ENCODE measurements around the gene ZBTB16.

ZBTB16 gene

DNA sequence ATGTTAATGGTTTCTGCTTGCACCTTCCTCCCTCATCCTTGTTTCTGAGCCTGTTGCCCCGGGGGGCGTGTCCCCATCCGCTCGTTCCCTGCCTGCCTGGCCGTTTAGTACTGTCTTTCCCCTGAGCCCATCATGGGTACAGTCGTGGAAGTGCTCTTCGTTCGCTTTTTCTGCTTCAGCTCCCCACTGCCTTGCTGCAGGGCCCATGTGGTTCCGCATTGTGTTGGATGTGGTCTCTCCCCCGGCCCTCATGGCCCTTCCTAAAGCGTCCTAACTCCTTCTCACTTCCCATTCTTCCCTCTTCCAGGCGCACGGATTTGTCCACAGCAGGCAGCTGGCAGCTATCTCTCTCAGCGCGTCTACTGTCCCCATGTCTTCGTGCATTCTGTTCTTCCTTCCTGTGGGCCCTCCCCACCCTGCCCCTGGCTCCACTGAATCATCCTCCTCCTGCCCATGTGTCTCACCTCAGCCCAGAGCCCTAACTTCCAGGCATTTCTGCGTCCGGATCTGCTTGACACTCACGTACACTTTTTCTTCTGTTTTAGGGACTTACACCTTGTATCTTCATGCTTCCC, 98.1 kb downstream of the ZBTB16 start:
- DNase-seq: no peak

DNA sequence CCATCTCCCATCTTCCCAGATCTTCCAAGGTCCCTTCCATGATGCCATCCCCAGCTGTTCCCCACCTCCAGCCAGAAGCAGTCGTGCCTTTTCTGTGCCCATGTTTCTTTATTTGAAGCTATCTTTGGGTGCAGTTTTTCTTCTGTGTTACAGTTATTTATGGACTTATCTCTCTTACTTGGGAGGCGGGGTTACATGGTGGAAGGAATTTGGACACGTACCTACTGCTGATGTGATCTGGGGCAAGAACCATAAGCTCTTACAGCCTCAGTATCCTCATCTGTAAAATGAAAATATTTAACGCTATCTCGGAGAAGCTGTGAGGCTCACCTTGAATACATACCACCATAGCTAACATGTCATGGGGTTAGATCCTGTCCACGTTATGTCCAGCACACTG, 98.9 kb downstream of the ZBTB16 start:
- no peak for DNase-seq

DNA sequence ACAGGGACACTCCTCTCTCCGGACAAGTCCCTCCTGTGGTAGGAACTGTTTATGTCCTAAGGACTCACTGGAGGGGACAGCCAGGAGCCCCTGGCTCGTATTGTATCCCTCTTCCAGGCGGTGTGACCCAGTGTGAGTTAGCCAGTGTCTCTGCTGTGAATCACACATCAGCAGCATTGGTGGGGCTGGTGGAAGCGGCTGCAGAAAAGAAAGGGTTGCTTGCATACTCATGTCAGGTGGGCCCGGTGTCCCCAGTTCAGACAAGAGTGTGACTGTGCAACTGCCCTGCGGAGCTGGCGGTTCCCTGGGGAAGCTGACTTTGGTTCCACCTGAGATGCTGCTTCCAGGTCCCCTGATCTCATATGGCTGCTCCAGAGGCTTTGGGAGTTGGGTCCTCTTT, 99.4 kb downstream of the ZBTB16 start:
- DNase-seq: no peak

DNA sequence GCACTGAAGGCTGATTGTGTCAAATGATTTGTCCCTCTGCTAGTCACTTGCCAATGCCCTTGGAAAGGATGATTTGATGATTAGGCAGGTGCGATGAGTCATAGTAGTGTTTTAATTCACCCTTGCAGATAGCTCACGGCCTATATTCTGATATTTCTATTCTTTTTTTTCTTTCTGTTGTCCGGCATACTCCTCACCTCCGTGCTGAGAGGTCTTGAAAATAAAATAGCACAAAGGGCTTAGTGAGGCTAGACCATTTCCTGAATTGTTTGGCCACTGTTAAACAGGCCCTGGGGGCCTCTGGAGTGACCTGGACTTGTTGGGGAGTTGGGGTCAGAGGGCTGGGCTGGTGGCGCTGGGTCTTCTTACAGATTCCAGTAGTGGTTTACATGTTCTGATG, 99.8 kb downstream of the ZBTB16 start:
- DNase-seq: no peak

DNA sequence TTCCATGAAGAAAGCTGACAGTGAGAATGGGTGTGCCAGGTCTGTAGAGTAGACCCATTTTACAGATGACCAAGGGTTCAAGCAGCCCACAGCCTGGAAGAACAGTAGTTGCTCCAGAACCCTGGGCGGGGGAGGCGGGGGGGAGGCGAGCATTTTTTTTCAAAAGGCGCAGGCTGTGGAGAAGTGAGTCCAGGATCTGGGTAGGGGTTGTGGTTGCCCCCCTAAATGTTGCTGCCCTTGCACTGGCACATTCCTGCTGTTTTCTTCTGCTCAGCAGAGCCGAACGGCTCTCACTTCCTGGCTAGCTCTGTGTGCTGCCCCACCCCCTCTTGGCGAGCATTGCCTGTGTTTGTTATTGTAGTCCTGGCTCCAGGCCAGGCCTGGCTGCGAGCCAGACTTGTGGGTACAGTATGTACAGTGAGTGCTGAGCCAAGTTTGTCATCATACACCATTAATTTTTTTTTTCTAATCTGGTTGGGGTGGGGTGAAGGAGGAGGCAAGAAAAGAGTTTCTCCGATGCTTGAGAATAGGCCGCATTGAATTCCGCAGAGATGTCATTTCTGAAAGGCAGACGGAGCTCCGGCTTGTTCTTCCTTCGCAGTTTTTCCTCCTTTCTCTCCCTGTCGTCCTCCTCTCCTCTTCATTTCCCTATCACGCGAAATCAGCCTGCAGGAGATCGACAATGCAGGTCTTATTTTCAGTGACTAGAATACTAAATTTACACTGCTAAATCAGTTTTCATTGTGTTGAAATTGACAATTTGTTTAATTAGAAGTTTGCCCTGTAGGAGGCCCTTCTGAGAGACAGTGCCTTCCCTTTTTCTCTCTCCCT, 100.5 kb downstream of the ZBTB16 start:
- peak; percentile 99 for DNase-seq

DNA sequence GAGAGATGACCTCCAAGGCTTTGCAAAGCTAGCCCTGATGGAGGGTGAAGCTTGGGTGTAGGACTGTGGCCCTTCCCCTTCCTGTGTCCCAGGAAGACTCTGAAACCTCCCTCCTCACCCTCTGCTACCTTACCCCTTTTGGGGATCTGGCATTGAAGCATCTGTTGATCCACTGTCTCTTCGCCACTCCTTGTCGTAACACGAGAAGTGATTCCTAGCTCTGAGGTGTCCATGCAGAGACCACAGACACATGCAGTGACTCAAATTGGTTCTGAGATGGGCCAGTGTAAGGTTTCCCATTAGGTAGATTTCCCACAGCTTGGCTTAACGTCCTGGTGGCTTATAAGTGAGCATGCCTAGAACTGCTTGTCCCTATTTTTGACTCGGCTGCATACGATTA, 101.4 kb downstream of the ZBTB16 start:
- DNase-seq: no peak

DNA sequence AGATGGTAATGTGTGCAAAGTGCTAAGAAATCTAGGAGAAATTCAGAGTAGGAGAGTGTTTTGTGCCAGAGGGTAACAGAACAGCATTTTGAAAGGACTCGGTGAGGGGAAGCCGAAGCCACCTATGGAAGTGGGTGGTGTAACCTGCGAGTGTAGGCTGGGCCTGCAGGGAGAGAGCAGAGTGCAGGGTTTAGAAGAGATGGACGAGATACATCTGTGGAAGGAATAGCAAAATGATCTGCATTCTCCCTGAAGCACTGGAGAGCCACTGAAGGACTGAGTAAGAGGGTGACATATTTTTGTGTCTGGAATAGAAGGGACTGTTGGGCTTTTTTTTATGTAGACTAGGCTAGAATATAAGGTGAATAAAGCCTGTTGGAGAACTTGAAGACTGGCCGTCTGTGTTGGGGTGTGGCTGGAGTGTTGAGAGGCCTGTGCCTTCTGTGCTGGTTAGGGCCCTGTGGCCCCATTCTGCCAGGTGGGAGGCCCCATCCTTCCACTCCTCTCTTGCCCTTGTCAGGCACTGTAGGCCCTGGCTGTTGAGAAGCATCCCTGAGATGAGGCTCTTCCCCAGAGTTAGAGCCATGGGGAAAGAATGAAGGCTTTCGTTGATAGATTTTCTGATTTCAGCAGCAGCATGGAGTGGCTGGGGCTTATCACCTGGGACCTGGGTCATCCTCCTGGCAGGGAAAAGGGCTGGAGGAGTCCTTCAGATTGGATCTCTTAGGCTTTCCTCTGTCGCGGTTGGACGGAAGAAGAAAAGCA, 102.2 kb downstream of the ZBTB16 start:
- no peak for DNase-seq

DNA sequence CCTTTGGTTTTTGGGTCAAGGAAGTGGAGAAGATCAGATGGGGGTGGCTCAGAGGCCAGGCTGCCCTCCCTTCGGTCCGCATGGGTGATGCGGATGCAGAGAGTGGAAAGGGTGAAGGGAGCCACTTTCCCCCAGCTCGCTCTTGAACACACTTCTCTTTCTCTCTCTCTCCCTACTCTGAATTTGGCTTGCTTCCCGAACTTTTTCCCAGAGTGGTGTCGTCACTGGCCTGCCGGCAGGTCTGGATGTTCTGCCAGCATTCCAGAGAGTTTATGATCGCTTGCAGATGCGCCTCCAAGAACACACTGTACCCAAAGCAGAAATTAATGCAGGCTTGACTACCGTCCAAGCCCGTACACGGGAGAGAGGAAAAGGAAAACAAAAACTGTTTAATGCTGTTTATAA, 103.2 kb downstream of the ZBTB16 start:
- peak; percentile 95 for DNase-seq

DNA sequence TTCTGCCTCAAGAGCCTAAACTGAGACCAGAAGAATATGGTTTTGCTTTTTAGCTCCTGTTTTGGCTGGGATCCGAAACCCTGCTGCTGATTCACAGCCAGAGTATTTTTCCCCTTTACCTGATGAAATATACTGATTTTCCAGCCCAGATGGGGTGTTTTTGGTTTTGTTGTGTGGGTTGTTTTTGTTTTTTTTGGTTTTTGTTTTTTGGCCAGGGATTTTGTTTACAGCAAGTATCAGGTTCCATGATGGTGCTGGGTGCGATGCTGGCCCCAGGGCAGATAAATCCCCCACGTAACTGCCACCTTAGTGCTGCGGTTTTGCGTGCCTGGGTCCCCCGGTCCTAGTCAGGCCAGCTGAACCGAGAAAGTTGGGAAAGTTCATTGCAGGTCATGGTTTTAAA, 103.7 kb downstream of the ZBTB16 start:
- DNase-seq: no peak

DNA sequence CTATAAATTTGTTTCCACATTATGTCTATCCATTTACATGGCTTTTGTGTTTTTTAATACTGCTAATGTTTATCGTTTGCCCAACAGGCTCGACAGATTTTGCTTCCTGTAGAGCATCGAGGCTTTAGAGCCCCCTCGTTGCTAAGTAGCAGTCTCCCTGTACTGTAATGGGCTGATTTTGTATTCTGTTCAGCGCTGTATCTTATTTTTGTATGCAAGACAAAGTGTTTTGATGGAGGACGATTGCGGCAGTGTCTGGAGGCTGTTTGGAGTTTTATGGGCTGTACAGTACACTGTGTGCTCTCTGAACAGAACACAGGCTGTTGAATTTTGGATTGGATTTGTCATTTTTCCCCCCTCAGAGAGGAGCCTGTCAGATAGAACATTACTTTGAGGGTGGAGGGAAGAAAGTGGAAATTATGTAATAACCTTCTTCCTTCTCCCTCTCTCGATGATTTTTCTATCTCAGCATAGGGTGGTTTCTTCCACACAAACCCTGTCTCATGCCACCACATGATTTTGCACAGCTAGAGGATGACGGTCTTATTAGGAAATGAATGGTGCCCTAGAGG, 104.4 kb downstream of the ZBTB16 start:
- DNase-seq: no peak

DNA sequence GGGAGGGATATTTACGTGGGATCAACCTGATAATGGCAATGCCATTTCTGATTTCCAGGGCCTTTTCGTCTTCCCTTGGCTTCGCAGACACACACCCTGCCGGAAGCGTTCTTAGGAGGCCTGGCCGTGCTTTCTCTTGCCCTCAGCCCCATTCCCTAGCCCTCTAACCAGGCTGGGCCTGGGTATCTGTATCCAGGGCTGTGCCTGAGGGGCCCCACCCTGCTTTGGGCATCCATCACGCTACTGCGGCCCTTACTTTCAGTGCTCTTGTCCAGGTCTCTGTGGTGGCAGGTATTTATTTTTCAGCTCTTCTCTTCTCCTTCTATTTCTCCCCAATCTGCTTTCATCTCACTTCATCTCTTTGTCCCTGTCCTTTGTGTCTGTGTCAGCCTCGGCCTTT, 105.0 kb downstream of the ZBTB16 start:
- no peak for DNase-seq

DNA sequence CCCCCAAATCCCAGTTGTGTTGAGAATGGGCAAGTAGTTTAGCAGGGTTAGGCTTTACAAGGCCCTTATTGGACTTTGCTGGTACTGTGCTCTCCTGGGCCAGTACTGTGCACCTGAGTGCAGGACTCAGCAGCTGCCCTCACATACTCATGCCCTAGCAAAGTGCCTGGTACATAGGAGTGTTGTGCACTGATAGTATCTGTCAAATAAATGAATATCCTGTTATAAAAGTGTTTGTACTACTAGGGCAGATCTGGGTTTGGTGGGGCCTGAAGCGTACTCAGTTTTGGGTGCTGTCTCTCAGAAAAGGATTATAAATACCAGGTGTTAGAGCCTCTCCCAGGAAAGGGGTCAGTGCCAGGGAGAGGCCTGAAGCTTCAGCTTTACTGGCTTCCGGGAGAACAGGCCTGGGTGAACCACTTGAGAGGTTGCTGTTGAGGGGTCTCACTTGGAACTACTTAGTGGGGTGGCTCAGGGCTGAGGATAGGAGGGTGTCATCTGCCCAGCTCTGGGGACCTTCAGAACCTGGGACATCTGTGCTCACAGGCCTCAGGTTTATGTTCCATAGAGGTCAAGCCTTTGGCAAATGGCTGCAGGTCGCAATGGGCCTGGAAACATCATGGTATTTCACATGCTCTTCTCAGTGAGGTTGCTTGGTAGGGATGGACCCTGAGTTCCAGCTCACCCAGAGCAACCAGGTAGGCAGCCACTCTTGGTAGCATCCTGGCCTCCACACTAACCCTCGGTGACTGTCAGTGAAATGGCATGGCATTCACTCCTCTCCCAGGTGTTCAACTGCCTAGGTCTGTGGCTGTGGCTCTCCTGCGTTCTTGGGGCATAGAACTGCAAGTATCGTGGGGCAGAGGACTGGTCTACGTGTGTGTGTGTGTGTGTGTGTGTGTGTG, 106.1 kb downstream of the ZBTB16 start:
- DNase-seq: no peak

DNA sequence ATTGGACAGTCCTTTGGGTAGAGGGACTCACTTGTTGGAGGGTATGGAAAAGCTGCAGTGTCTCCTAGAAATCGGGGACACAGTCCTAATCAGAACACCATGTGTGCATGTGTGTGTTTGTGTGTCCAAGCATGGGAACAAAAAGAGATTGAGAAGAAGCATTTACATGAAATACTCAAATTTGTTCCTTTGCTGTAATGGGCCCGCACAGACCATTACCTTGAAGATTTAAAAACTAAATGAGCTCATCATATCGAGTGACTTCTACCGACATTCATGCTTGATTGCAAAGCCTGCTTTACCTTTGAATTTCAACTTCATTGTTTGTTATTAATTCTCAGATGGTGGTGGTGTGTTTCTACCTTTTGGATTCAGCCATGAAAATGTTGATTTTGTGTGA, 106.9 kb downstream of the ZBTB16 start:
- no peak for DNase-seq

DNA sequence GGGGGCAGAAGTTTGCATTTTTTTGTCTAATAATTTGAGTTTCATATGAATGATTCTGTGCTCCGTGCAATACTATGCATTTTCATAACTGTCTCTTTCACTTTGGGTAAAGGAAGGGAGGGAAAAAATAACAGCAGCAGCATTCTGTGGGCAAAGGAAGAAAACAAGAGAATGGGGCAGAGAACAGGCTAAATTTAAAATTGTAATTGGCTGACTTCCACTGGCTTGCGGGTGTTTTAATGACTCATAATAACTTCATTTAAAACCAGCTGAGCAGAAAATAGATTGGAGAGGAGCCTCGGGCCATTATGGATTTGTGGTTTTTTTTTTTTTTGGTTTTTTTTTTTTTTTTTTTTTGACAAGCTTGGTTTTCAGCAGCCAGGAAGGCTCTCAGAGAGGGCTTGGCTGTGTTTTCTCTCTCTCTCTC, 107.4 kb downstream of the ZBTB16 start:
- no peak for DNase-seq

DNA sequence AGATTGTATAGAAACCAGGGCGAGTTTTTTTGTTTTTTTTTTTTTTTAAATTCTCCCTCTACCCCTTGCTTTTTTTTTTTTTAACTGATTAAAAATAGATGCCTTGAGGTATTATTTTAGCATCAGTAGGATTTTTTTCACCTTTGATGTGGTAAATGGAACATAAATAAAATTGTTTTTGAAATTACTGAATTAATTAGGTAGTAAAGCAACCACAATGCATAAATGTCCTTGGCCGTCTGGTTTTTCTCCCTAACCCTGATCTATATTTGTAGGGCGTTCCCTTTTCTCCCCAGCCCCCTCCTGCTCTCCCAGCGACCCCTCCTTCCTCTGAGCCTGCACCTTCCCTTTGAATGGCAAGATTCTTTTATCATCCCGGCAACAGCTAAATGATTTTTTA, 107.8 kb downstream of the ZBTB16 start:
- DNase-seq: no peak

DNA sequence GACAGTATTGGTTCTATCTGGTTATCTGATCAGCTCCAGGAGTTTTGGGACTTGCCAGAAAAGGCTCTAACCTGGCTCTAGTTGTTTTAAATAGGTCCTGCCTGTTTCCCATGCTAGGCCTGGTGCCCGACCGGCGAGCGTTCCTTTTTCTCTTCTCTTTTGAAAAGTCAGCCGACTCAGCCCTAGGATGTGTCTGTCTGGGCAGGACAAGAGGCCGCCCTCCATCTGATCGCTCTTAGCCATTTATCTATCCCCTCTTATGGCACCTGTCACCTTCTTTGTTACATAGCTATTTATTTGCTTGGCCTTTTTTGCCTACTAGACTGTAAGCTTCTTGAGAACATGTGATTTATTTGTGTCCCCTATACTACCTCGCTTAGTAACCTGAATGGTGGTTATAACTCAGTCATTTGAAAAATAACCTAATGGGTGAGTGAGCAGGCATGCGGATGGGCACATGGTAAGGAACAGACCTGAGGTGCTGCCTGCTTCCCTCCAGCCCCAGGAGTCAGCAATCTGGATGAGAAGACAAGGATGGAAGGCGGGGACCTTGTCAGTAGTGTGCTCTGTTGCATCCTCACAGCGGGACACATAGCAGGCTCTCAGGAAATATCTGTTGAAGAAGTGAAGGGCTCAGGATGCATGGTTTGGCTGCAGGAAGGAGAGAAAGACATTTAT, 108.4 kb downstream of the ZBTB16 start:
- no peak for DNase-seq

DNA sequence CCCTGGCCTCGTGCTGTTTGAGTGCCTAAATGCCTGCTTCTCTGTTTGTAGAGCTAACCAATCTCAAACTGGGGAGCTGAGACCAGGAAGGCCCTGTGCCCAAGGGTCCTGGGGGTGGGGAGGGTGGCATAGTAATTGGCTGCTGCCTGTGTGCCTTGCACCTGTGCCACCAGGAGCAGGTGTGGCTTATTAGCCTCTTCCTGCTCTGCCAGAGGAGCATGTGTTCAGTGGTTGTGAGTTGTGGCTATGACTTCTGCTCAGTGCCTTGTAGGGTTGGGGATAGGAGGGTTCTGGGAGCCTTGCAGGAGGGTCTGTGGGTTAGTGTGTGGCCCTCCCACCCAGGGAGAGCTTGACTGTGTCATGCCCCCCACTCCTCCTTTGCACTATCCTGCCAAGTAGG, 109.2 kb downstream of the ZBTB16 start:
- no peak for DNase-seq

DNA sequence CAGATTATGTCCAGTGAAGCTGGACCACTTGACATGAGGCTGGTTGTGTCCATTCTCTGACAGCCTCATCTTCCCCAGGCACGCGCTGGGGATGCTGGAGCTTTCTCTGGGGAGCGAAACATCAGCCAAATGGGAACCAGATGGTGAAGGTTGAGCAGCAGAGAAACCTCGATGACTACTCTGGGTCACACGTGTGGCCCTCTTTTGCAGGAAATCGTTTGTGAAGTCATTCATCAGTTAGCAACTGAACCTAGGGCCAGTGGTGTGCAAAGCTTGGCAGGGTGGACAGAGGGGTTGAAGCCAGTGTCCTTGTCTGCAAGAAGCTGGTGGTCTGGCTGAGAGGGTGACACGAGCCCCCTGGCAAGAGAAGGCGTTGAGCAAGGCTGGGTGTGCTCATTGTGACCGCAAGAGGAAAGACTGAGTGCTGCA, 109.8 kb downstream of the ZBTB16 start:
- DNase-seq: no peak

DNA sequence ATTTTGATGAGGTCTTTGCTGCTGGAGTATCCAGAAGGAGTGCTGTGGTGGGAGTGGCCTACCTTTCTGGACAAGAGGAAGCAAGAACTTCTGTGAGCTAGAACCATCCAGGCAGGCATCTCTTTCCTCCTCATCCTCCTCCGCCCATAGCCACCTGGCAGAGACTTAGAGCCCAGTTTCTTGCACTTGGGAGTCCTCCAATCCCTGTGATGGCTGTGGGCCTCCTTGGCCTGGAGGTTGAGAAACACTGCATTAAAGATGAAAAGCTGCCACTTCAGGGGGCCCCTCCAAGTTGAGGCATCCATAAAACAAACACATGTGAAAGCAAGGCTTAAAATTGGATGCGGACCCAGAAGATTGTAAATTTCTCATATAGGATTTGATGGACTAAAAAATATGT, 110.3 kb downstream of the ZBTB16 start:
- no peak for DNase-seq

DNA sequence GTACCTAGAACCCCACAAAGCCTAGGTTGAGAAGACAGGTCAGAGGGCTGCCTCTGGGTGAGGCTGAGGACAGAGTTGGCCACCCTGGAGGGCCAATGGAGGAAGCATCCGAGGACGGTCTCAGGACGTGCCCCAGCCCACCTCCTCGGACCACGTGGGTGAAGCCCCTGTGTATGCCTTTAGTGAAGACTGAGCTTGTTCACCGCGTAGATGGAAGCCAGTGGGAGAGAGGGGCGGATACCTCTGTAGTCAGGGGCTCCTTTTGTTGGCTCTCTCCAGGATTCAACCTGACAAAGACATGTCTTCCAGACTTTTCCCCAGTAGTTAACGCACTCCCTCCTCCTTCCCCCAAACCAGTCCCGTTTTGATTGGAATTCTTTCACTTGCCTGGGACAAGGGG, 110.7 kb downstream of the ZBTB16 start:
- DNase-seq: no peak

DNA sequence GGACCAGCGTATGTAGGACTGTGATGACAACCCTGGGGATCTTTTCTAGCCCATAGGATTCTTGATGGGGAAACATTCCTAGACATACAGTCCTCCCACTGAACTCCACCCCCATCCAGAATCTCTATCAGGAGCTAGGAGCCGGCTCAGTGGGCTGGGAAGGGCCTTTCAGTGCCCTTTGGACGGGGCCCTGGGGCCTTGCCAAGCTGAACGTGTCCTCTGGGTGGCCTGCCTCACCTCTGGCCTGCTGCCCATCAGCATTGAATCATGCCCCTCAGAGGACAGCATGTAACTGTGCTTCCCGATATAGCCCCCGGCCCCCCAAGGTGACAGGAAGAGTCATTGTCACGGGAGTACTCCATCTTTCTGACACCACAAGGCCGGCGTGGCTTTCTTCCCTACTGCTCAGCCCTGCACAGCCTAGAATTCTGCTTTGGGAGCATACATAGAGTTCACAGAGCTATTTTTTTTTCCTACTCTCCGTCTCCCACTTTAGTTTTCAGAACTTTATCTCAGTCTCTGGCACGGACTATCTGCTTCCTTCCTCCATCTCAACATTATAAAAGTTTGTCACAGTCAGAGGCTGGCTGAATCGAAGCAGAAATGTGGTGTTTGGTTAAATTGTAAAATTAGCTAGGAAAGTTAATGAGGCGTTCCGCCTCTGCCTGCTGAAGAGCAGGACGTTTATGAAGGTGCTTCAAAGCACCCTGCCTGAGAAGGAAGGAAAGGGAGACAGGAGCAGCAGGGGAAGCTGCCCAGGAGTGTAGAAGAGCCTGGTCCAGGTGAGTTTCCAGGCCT, 111.9 kb downstream of the ZBTB16 start:
- no peak for DNase-seq
